Stimulated activated CD4-positive, alpha-beta T cell treated with anti-CD3 and anti-CD28 coated beads, Interleukin-4, amount 100 ng/mL, for 4 hours (primary cell): ENCODE data around the gene KRTAP10-2.
"Not testable (repeated sequence)": the region's sequence is repeated elsewhere in the genome, so short reads cannot be mapped to it uniquely, and the experiment has no call there.

Experiments
- DNase-seq, 2 experiments: peaks; one replicate each; pipeline ENCODE4 v3.0.0-alpha.2; 2020

Gene KRTAP10-2

GRCh38 chr21:44566403-44566802 is 15.1 kb upstream of the KRTAP10-2 start:
- no peak for DNase-seq

DNA sequence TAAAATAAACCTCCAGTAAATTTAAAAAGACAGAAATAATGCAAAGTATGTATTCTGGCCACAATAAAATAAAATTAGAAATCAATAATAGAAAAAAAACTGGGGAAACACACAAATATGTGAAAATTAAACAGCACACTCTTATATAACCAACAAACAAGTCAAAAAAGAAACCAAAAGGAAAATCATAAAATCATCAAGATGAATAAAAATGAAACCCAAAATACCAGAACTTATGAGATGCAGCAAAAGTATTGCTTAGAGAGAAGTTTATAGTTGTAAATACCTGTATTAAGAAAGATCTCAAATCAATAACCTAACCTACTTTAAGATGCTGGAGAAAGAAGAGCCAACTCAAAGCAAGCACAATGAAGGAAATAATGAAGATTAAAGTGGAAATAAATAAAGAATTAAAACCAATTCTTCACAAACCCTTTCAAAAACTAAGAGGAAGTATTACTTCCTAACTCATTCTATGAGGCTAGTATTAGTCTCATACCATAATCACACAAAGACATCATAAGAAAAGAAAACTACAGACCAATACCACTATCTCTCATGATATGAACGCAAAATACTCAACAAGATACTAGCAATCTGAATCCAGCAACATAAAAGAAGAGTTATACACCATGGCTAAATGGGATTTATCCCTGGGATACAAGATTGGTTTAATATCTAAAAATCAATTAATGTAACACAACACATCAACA is 13.7 kb upstream of the KRTAP10-2 start:
- DNase-seq, result no peak

GRCh38 chr21:44564099-44564498 is 12.8 kb upstream of the KRTAP10-2 start:
- no peak for DNase-seq

- DNase-seq, result no peak
These were observed 7.4 kb upstream of the KRTAP10-2 start, which contains the start of gene KRTAP10-3 for GRCh38 chr21:44558695-44559094. Gene KRTAP10-3, minus strand, starts transcription at chr21:44558795. Its CDS starts 80 bp downstream, at chr21:44558715.

GRCh38 chr21:44558329-44558675 is 7.0 kb upstream of the KRTAP10-2 start:
- DNase-seq, result not testable (repeated sequence)

DNA sequence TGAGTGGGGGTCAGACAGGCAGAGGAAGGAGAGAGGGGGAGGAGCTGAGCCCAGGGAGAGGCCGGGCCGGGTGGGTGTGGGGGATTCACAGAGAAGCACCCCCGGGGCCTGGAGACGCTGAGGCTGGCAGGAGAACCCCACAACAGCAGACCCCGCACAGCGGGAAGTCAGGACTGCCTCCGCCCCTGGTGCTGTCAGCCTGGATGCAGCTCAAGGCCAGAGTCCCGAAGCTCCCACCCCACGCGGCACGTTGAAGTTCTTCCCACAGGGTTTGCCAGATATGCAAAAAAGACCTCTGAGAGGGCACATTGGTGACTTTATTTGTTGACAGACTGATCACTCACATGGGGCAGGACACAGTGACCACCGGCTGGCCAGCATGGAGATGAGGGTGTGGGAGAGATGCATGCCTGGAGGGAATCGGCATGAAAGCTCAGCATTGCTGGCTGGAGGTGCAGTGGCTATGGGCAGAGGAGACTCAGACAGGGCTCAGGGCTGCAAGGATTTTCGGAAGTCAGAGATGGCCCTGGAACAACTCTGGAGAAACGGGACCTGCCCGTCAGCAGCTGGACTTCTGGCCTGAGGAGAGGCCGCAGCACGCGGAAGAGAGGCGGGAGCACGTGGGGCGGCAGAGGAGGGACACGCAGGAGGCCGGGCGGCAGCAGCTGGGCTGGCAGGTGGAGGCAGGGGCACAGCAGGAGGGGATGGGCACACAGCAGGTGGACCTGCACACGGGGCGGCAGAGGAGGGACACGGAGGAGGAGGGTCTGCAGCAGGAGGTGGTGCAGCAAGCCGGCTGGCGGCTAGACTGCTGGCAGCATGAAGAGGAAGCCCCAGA is 6.4 kb upstream of the KRTAP10-2 start:
- DNase-seq, result no peak

GRCh38 chr21:44556879-44557278 is 5.6 kb upstream of the KRTAP10-2 start:
- no peak for DNase-seq

- DNase-seq, result no peak
These were observed 4.0 kb upstream of the KRTAP10-2 start for GRCh38 chr21:44555200-44555875.

GRCh38 chr21:44552681-44553080 is 1.4 kb upstream of the KRTAP10-2 start:
- no peak for DNase-seq

DNA sequence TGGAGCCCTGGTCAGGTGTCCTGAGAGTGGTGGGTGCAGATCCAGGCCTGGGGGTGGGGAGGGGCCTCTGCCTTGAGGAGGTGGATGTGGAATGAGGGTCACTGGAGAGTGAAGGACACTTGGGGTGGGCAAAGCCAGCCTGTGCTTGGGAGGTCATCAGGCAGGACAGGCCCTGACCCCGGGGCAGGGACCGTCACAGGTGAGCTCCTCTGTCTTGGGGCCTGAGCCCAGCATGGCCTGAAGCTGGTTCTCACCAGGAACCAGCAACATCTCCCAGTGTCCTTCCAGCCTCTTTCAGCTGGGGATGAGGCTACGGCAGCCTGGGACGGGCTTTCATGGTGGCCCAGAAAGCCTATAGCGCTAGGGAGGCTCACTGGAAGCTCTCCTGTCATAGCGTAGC is 831 bp upstream of the KRTAP10-2 start:
- no peak for DNase-seq

GRCh38 chr21:44550807-44551206 is 498 bp downstream of the KRTAP10-2 start:
- DNase-seq, result no peak

DNA sequence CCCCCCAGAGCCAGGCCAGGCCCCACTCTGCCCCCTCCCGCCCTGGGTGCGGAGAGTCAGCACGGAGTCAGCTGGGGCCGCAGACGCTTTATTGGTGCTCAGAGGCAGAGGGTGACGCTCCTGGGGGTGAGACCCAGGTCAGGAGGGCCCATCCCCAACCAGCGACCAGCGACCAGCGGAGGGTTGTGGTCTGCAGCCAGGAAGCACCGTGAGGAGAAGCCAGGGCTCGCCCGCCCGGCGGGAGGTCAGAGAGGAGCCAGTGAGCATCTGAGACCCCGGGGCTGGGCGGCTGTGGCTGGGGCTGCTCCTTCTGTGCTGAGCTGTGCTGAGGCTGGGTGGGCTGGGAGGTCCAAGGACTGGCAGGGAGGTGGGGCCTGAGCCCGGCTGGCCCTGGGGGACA is 1.0 kb downstream of the KRTAP10-2 start:
- DNase-seq, result not testable (repeated sequence)

DNA sequence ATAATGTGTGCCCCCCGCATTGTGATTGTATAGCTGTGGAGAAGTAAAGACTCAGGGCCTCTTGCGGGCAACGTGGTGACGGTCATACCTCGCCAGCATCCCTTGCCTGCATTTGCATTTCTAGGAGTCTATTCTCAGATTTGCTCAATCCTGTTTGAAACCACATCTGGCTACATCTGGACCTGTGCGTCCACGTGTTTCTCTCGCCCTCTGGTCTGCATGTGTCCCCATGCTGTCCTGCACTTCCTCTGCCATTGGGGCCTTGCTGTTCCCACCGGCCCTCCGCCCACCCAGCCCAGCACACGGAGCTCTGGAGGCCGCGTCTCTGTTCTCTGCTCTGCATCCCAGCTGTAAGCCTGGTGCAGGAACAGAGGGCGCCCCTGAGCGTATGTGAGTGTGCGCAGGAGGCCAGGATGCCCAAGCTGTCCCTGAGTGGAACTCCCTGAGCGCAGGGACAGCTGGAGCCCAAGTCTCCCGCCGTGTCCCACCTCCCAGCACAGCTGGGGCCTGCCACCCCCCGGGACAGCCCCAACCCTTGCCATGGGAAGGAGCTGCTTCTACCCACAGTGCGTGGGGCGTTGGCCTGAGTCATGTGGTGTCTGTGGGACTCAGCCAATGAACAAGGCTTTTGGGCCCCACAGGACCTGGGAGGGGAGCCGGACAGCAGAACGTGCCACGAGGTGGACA is 1.6 kb downstream of the KRTAP10-2 start:
- no peak for DNase-seq

DNA sequence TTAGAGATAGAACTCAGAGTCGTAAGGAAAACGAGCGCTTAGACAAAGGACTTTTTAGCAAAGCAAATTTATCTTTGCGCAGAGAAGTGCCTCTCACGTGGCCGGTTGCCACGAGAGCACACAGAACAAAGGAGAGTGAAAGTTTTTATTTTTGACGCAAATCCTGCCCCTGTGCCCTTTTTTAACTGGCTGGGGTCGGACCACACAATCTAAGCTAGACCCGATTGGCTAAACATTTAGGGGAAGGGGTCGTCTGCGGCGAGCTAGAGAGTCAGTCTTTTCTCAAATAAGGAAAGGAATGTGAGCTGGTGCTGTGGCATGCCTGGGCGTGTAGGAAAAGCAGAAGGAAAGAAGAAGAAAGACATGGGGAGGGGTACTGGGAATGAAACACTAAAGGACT is 2.4 kb downstream of the KRTAP10-2 start:
- DNase-seq, result no peak

- DNase-seq, result no peak
These were observed 2.9 kb downstream of the KRTAP10-2 start for GRCh38 chr21:44548381-44548780.

- DNase-seq, result peak in 1 of 2 experiments; percentile 12
These were observed 3.5 kb downstream of the KRTAP10-2 start for GRCh38 chr21:44547656-44548331.

GRCh38 chr21:44544566-44544965 is 6.7 kb downstream of the KRTAP10-2 start:
- DNase-seq, result no peak

DNA sequence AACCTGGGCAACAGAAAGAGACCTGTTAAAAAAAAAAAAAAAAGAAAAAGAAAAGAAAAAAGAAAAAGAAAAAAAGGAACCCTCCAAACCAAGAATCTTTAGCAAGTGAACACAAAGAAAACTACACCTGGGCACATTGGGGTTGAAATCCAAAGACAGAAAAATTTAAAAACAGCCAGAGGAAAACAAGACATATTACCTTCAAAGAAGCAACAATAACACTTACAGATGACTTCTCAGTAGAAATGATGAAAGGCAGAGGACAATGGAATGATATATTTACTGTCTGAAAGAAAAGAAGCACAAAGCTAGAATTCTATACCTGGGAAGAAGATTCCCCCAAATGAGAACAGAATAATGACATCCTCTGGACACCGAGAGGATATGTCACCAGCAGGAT is 8.6 kb downstream of the KRTAP10-2 start:
- no peak for DNase-seq

DNA sequence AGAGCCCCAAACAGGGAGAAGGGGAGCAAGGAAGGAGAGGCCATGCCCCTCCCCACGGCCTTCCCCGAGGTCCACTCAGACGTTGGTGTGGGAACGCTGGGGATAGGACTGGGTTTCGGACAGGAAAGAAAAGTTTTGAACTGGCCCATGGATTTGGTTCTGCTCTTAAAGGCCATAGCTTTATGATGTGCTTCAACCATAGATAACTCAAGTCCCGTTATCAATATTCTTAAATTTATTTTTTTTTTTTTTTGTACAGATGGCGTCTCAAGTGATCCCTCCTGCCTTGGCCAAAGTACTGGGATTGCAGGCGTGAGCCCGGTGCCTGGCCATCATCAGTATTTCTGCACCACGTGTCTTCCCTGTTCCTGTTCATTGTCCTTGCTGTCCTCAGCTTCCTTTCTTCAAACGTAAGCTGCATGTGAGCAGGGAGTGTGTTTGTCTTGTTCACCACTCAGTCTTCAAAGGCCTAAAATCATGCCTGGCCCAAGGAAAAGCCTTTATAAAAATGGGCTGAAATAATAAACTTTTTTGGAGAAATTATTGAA is 10.5 kb downstream of the KRTAP10-2 start:
- no peak for DNase-seq

DNA sequence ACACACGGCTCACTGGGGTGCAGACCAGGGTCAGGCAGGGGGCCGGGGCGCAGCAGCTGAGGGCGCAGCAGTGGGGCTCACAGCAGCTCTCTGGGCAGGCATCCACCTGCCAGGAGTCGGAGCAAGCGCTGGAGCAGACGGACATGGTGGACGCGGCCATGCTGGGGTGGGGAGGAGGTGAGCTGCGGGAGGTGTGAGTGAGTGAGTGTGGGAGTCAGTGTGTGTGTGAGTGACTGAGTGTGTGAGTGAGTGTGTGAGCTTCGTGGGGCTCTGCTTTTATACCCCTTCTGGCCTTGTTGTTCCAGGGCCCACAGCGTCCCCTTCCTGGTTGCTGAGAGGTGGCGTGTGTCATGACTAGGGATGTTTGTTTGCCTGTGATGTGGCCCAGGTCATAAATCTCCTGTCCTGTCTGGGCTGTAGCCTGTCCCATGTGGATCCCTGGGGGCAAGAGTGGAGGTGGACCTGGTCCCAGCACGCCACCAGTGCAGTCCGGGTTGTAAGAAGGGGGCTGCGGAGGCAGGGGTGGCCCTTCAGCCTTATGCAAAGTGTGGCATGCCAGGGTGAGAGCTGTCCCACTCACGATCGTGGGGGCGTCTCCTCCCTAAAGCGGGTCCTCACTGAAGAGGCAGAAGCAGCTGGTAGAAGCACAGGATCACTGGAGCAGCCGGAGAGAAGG is 11.2 kb downstream of the KRTAP10-2 start, which contains the start of gene KRTAP10-1:
TSS of gene KRTAP10-1 (minus strand) at position 205 of the 676 bp plus-strand sequence. CDS start at position 160, 45 bp downstream.
- DNase-seq, result no peak

GRCh38 chr21:44539046-44539445 is 12.3 kb downstream of the KRTAP10-2 start:
- no peak for DNase-seq
